ENCODE measurements around the gene CST11.

CST11 gene

GRCh38 chr20:23452776-23453175 is at the start of gene CST11:
CST11 (minus strand) TSS chr20:23452876; CDS start chr20:23452811, 65 bp downstream.
- CTCF ChIA-PET: interaction anchor here (0.6 to 0.8 kb wide), 3 partner anchors 11 to 1860 kb away, joined by 3 to 4 read pairs (median 3); no protein-coding TSS in a partner anchor

GRCh38 chr20:23501926-23502325 is 49.2 kb upstream of the CST11 start:
- ChIA-PET POLR2A (ENCODE audit: low non-redundant PET) (no interaction called here), CTCF (no interaction called here)
- no peak for TF ChIP-seq CTCF (conservative IDR thresholded peaks at IDR 0.05; ENCODE audit: low read depth)
- no peak overlapping the region for H3K27ac ChIP-seq
- DNase-seq (ENCODE audit: low spot score): no peak

More at GRCh38 chr20:23452776-23453175, at the start of gene CST11:
- POLR2A ChIA-PET (ENCODE audit: low non-redundant PET): no interaction called here
- no peak for DNase-seq (ENCODE audit: low spot score)
- H3K27ac ChIP-seq: no peak within 1 kb of the TSS
- no peak for TF ChIP-seq CTCF (conservative IDR thresholded peaks at IDR 0.05; ENCODE audit: low read depth)

GRCh38 chr20:23497536-23497935 is 44.9 kb upstream of the CST11 start:
- DNase-seq (ENCODE audit: low spot score): no peak
- CTCF ChIA-PET: no interaction called here
- H3K27ac ChIP-seq: no peak overlapping the region
- POLR2A ChIA-PET (ENCODE audit: low non-redundant PET): no interaction called here
- TF ChIP-seq CTCF (conservative IDR thresholded peaks at IDR 0.05; ENCODE audit: low read depth): no peak

GRCh38 chr20:23493172-23493772 is 40.6 kb upstream of the CST11 start:
- ChIA-PET POLR2A (ENCODE audit: low non-redundant PET) (no interaction called here), CTCF (no interaction called here)
- no peak for TF ChIP-seq CTCF (conservative IDR thresholded peaks at IDR 0.05; ENCODE audit: low read depth)
- DNase-seq (ENCODE audit: low spot score): no peak
- no peak overlapping the region for H3K27ac ChIP-seq

GRCh38 chr20:23492292-23492691 is 39.6 kb upstream of the CST11 start:
- ChIA-PET POLR2A (ENCODE audit: low non-redundant PET) (no interaction called here), CTCF (no interaction called here)
- no peak for TF ChIP-seq CTCF (conservative IDR thresholded peaks at IDR 0.05; ENCODE audit: low read depth)
- no peak overlapping the region for H3K27ac ChIP-seq
- no peak for DNase-seq (ENCODE audit: low spot score)

GRCh38 chr20:23490817-23491216 is 38.1 kb upstream of the CST11 start, which contains the start of gene CST8:
CST8 (plus strand) TSS chr20:23491117; CDS start chr20:23491668, 551 bp downstream.
- no peak within 1 kb of the TSS for H3K27ac ChIP-seq
- ChIA-PET POLR2A (ENCODE audit: low non-redundant PET) (no interaction called here), CTCF (no interaction called here)
- TF ChIP-seq CTCF (conservative IDR thresholded peaks at IDR 0.05; ENCODE audit: low read depth): no peak
- no peak for DNase-seq (ENCODE audit: low spot score)

Measured in RWPE1 (cell line).